Liver (tissue), 9 donors: ENCODE results near the gene ABHD16B. TPM values are rescaled to one million over a fixed set of nuclear protein-coding genes. Genes with fewer than 3 reads are reported as not detected.
A peak's percentile ranks its signal among the peaks of the same experiment; 100 is the strongest.

ENCODE experiments used
- DNase-seq: peaks from one replicate; pipeline ENCODE4 v3.0.0-alpha.2; 2017; ENCODE audit warnings: low spot score
- H3K27ac ChIP-seq, 2 donors: one replicate each; pipeline ENCODE4 v1.7.0; 2013; ENCODE audit warnings: inconsistent platforms in 2 of 2, low read length in 2 of 2, control low read depth in 1 of 2, low read depth in 1 of 2, mild to moderate bottlenecking in 1 of 2
- H3K27me3 ChIP-seq, 4 donors: one replicate each; pipeline versions ENCODE4 v1.6.1 to v1.7.0; 2013; ENCODE audit warnings: low read length in 3 of 4, inconsistent platforms in 1 of 4, mild to moderate bottlenecking in 1 of 4, moderate library complexity in 1 of 4; ENCODE audit not compliant: control insufficient read depth in 4 of 4, insufficient read depth in 4 of 4
- H3K36me3 ChIP-seq, 4 donors: one replicate each; pipeline versions ENCODE4 v1.6.1 to v1.7.0; 2013; ENCODE audit warnings: low read length in 3 of 4, mild to moderate bottlenecking in 3 of 4, low read depth in 1 of 4, moderate library complexity in 1 of 4; ENCODE audit not compliant: control insufficient read depth in 4 of 4, insufficient read depth in 3 of 4
- H3K4me1 ChIP-seq, 4 donors: one replicate each; pipeline versions ENCODE4 v1.6.1 to v1.7.0; 2013; ENCODE audit warnings: low read length in 3 of 4, mild to moderate bottlenecking in 3 of 4, moderate library complexity in 1 of 4; ENCODE audit not compliant: control insufficient read depth in 4 of 4, insufficient read depth in 4 of 4
- H3K4me3 ChIP-seq, 3 donors: one replicate each; pipeline versions ENCODE4 v1.6.1 to v1.7.0; 2013; ENCODE audit warnings: low read length in 3 of 3, control low read depth in 1 of 3, low read depth in 1 of 3, mild to moderate bottlenecking in 1 of 3
- H3K9ac ChIP-seq, 2 donors: one replicate each; pipeline ENCODE4 v1.7.0; 2013; ENCODE audit warnings: low read length in 2 of 2, mild to moderate bottlenecking in 2 of 2, moderate library complexity in 2 of 2, control low read depth in 1 of 2, low read depth in 1 of 2
- H3K9me3 ChIP-seq, 4 donors: one replicate each; pipeline versions ENCODE4 v1.6.1 to v1.7.0; 2013; ENCODE audit warnings: low read length in 3 of 4; ENCODE audit not compliant: control insufficient read depth in 4 of 4
- ATF3 ChIP-seq: IDR thresholded peaks from 2 replicates; pipeline ENCODE4 v1.6.1; 2016; ENCODE audit warnings: antibody characterized with exemption
- CTCF ChIP-seq: fragments of 150-350 bp; IDR thresholded peaks from 2 replicates; pipeline ENCODE4 v1.5.1; 2017; ENCODE audit warnings: improper control_type of control experiment, low read depth, low read length; ENCODE audit not compliant: missing input control
- EGR1 ChIP-seq, 2 donors: IDR thresholded peaks; 2 replicates each; pipeline ENCODE4 v1.6.1; 2016 to 2018; ENCODE audit warnings: antibody characterized with exemption in 2 of 2, low read depth in 2 of 2
- FOXA1 ChIP-seq: IDR thresholded peaks from 2 replicates; pipeline ENCODE4 v1.6.1; 2016; ENCODE audit warnings: antibody characterized with exemption
- GABPA ChIP-seq, 2 donors: IDR thresholded peaks in 1 of 2; conservative IDR thresholded peaks in 1 of 2; 2 replicates each; pipeline ENCODE4 v1.6.1; 2016; ENCODE audit warnings: antibody characterized with exemption in 2 of 2, mild to moderate bottlenecking in 1 of 2, moderate library complexity in 1 of 2
- HNF4A ChIP-seq, 2 donors: conservative IDR thresholded peaks; 2 replicates each; pipeline ENCODE4 v1.6.1; 2016; ENCODE audit warnings: antibody characterized with exemption in 2 of 2, mild to moderate bottlenecking in 2 of 2
- HNF4G ChIP-seq: IDR thresholded peaks from 2 replicates; pipeline ENCODE4 v1.6.1; 2016; ENCODE audit warnings: antibody characterized with exemption
- JUND ChIP-seq, 2 donors: IDR thresholded peaks; 2 replicates each; pipeline ENCODE4 v1.6.1; 2016; ENCODE audit warnings: antibody characterized with exemption in 2 of 2
- MAX ChIP-seq: IDR thresholded peaks from 2 replicates; pipeline ENCODE4 v1.6.1; 2016; ENCODE audit warnings: antibody characterized with exemption
- RAD21 ChIP-seq, 2 donors: IDR thresholded peaks; 2 replicates each; pipeline ENCODE4 v1.6.1; 2016; ENCODE audit warnings: antibody characterized with exemption in 2 of 2, mild to moderate bottlenecking in 2 of 2
- SP1 ChIP-seq: IDR thresholded peaks from 2 replicates; pipeline ENCODE4 v1.6.1; 2018; ENCODE audit warnings: antibody characterized with exemption, mild to moderate bottlenecking
- TAF1 ChIP-seq: conservative IDR thresholded peaks from 2 replicates; pipeline ENCODE4 v1.6.1; 2016; ENCODE audit warnings: antibody characterized with exemption, mild to moderate bottlenecking
- ZBTB33 ChIP-seq: IDR thresholded peaks from 2 replicates; pipeline ENCODE4 v1.6.1; 2016; ENCODE audit warnings: antibody characterized with exemption
- WGBS: extraction: QIAGEN DNeasy Blood & Tissue Kit; methylation state at CpG from one replicate; pipeline ENCODE4 v1.1.7; 2013; 5-methylcytosine and 5-hydroxymethylcytosine counted together
- polyA plus RNA-seq, 2 donors: library from polyadenylated mRNA; stranded (reverse) in 1 of 2; unstranded in 1 of 2; fragments of 200-250 nt in 1 of 2; fragments of >200 nt in 1 of 2; fragmentation: Nextera tagmentation in 1 of 2; extraction: Ambion mirVana in 1 of 2; gene quantifications; one replicate each; pipeline versions ENCODE4 v1.2.1 to v1.2.3, GENCODE V29; 2013 to 2015
- total RNA-seq, 2 donors: library from RNA; depleted of rRNA; stranded (reverse); fragments of >200 nt; gene quantifications; one replicate each; pipeline ENCODE4 v1.2.3, GENCODE V29; 2014
- donor health status: healthy.
- donor health status: healthy.
- donor health status: healthy.
- donor health status: healthy.
- donor health status: healthy.

Gene ABHD16B
- total and polyA plus RNA-seq, 4 donors = 0.10 TPM; not detected in 3

- no peak for TF ChIP-seq CTCF
- TF ChIP-seq EGR1 (IDR thresholded peaks at IDR 0.05; ENCODE audit: low read depth in 2 of 2) = no peak
These were observed 29.7 kb upstream of the ABHD16B start (continued) for GRCh38 chr20:63831646-63831992.

- Histone ChIP-seq H3K27ac (peak overlapping the region; percentile 54 to 57), H3K4me3 (peak overlapping the region in 2 of 3 donors; percentile 20 to 75), H3K27me3 (no peaks in the 10 kb centered on the region), H3K9ac (no peak overlapping the region), H3K36me3 (no peaks in the 10 kb centered on the region), H3K4me1 (peaks cover 4 to 24% (median 8%) of the 10 kb centered on the region in 4 donors), H3K9me3 (no peaks in the 10 kb centered on the region)
- DNase-seq = no peak
- WGBS = 9% methylated on average over 76 of the region's 76 CpGs
- TF ChIP-seq RAD21 (IDR thresholded peaks at IDR 0.05) (no peak), GABPA (IDR thresholded peaks at IDR 0.05 in 1 of 2, conservative IDR thresholded peaks at IDR 0.05 in 1 of 2) (no peak), TAF1 (no peak), FOXA1 (no peak), CTCF (no peak), MAX (no peak), HNF4A (conservative IDR thresholded peaks at IDR 0.05) (no peak), HNF4G (no peak), ZBTB33 (no peak), JUND (IDR thresholded peaks at IDR 0.05) (no peak), SP1 (no peak)
These were observed 29.2 kb upstream of the ABHD16B start for GRCh38 chr20:63831993-63832686.

- Histone ChIP-seq H3K36me3 (no peaks in the 10 kb centered on the region), H3K4me1 (peaks cover 4 to 24% (median 8%) of the 10 kb centered on the region in 4 donors), H3K9ac (no peak overlapping the region), H3K9me3 (no peaks in the 10 kb centered on the region), H3K4me3 (no peak overlapping the region), H3K27me3 (no peaks in the 10 kb centered on the region), H3K27ac (no peak overlapping the region)
- TF ChIP-seq FOXA1 (no peak), RAD21 (IDR thresholded peaks at IDR 0.05) (no peak), ATF3 (no peak), SP1 (no peak), JUND (IDR thresholded peaks at IDR 0.05) (no peak)
- 80% methylated on average over 20 of the region's 20 CpGs for WGBS
- DNase-seq = no peak
These were observed 27.4 kb upstream of the ABHD16B start for GRCh38 chr20:63833776-63834490.
